KOPT-K1 (cell line): ENCODE data around the gene GAL3ST2.
"Not testable (repeated sequence)": the region's sequence is repeated elsewhere in the genome, so short reads cannot be mapped to it uniquely, and the experiment has no call there.

Experiments
- H3K27ac ChIP-seq: fragments of 200-600 bp; sonication (generic); 2 replicates; pipeline ENCODE4 v1.5.1; 2016; ENCODE audit warnings: antibody characterized with exemption, mild to moderate bottlenecking, low read depth, low read length; ENCODE audit not compliant: poor library complexity, severe bottlenecking
- H3K36me3 ChIP-seq: fragments of 200-600 bp; sonication (generic); 2 replicates; pipeline ENCODE4 v1.5.1; 2017; ENCODE audit warnings: antibody characterized with exemption, mild to moderate bottlenecking, low read length, moderate library complexity; ENCODE audit not compliant: insufficient read depth
- H3K9me3 ChIP-seq: fragments of 200-600 bp; sonication (generic); 2 replicates; pipeline ENCODE4 v1.5.1; 2017; ENCODE audit warnings: antibody characterized with exemption, low read length, mild to moderate bottlenecking; ENCODE audit not compliant: insufficient read depth, poor library complexity, severe bottlenecking

Gene GAL3ST2

DNA sequence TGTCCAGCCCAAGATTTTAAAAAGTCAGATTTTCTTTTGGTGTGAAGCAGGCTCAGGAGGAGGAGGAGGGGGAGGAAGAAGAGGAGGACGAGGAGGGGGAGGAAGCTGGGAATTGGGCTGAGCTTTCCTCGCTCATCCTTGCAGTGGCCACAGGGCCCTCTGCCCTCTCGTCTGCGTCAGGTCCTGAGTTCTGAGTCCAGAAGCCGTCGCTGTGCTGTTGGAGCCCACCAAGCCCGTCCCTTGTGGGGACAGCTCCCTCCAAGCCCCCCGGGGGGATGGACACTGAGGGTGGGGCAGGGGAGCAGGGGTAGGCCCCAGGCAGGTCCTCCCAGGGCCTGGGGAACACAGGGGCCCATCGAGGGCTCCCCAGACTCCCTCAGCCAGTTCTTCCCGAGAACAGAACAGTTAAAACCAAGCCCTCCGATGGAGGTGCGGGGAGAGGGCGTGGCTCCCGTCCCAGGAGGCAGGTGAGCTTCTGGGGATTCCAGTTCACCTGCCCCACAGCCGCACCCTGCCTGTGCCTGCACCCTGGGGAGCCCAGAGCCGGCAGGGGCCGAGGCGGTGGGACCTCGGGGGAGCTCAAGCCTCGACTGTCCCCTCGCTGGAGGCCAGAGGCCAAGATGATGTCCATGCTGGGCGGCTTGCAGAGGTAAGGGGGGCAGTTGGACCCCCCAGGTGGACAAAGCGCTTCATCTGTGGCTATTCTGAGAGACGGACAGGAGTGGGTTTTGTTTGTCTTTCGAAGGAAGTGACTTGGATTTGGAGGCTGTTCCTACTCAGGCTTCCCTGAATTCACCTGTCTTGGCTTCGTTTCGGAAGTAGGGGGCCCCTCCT lies at the start of gene GAL3ST2:
Gene GAL3ST2, plus strand, starts transcription at position 487 of the 834 bp plus-strand sequence. Its CDS starts 134 bp downstream, at position 621.
- H3K36me3 ChIP-seq = no peaks in the 10 kb centered on the region
- H3K27ac ChIP-seq = no peak within 1 kb of the TSS
- peaks cover 13% of the 10 kb centered on the region for H3K9me3 ChIP-seq

DNA sequence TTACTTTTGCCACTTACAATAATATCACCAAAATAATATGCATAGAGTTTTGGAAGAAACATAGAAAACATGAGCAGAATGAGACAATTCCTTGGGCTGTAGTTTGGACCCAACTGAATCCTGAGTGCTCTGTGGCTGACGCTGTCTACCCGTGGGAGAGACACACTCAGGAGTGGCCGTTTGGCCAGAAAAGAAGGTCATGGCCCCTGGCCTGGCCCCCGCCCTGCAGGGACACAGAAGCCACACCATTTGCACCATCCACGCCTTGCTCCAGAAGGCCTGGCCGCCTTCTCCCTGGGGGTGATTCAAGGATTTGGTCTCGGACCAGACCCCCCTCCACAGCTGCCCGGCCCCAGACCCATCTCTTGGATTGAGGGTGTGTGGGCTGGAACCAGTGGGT lies 48.6 kb upstream of the GAL3ST2 start:
- Histone ChIP-seq H3K36me3 (peaks cover 42% of the 10 kb centered on the region), H3K9me3 (no peaks in the 10 kb centered on the region), H3K27ac (peak overlapping the region; percentile 40)

DNA sequence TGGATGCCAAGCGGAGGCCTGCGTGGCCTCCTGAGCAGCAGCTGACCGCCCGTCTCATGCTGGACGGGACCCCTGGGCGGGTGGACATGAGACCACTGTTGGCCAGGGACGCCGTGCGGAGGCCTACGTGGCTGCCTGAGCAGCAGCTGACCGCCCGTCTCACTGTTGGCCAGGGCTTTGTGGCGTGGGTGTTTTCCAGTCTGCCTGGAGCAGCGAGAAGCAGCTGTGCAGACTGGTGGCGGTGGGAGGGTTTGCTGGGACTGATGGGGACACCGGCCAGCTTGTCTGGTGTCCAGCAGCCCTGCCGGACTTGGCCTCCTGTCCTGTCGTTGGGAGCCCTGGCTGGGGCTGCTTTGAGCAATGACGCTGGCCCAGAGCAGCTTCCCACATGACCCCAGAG lies 48.0 kb upstream of the GAL3ST2 start:
- H3K9me3 ChIP-seq = no peaks in the 10 kb centered on the region
- H3K36me3 ChIP-seq = peaks cover 35% of the 10 kb centered on the region
- H3K27ac ChIP-seq = peak overlapping the region; percentile 40

DNA sequence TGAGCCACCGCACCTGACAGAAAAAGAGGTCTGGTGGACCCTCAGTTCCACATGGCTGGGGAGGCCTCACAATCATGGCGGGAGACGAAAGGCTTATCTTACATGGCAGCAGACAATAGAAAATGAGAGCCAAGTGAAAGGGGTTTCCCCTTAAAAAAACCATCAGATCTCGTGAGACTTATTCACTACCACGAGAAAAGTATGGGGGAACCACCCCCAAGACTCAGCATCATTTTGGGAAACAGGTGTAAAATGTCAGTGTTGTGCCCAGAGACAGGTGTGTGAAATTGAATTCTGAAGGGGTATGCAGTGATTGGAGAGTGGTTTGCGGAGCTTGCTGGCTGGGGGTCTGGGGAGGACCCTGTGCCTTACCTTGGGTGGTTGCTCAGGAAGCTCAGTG lies 46.8 kb upstream of the GAL3ST2 start:
- Histone ChIP-seq H3K36me3 (peaks cover 26% of the 10 kb centered on the region), H3K9me3 (no peaks in the 10 kb centered on the region), H3K27ac (peak overlapping the region; percentile 96)

DNA sequence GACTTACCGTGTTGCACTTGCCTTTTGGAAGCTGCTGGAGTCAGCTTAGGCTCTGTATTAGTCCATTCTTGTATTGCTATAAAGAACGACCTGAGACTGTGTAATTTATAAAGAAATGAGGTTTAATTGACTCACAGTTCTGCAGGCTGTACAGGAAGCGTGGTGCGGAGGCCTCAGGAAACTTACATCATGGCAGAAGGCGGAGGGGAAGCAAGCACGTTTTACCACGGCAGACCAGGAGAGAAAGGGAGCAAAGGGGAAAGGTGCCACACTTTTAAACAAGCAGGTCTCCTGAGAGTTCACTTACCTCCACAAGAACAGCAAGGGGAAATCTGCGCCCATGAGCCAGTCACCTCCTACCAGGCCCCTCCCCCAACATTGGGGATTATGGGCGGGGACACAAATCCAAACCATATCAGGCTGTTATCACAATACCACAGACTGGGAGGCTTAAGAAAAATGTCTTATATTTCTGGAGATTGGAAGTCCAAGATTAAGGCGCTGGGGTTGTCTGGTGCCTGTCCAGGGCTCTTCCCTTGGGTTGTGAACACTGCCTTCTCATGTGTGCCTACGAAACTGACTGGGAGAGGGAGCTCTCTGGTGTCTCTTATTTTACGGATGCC lies 45.8 kb upstream of the GAL3ST2 start:
- Histone ChIP-seq H3K9me3 (no peaks in the 10 kb centered on the region), H3K36me3 (peaks cover 17% of the 10 kb centered on the region), H3K27ac (peak overlapping the region; percentile 96)

DNA sequence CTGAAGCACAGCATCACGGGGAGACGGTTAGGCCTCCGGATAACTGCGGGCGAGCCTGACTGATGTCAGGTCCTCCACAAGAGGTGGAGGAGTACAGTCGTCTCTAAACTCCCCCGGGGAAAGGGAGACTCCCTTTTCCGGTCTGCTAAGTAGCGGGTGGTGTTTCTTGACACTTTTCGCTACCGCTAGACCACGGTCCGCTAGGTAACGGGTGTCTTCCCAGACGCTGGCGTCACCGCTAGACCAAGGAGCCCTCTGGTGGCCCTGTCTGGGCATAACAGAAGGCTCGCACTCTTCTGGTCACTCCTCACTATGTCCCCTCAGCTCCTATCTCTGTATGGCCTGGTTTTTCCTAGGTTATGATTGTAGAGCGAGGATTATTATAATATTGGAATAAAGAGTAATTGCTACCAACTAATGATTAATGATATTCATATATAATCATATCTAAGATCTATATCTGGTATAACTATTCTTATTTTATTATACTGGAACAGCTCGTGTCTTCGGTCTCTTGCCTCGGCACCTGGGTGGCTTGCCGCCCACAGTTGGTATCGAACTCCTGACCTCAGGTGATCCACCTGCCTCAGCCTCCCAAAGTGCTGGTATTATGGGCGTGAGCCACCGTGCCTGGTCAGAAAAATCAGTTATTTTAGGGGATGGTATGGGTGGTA lies 44.0 kb upstream of the GAL3ST2 start:
- H3K27ac ChIP-seq = peak overlapping the region; percentile 96
- H3K9me3 ChIP-seq, H3K36me3 ChIP-seq: not testable (repeated sequence)

DNA sequence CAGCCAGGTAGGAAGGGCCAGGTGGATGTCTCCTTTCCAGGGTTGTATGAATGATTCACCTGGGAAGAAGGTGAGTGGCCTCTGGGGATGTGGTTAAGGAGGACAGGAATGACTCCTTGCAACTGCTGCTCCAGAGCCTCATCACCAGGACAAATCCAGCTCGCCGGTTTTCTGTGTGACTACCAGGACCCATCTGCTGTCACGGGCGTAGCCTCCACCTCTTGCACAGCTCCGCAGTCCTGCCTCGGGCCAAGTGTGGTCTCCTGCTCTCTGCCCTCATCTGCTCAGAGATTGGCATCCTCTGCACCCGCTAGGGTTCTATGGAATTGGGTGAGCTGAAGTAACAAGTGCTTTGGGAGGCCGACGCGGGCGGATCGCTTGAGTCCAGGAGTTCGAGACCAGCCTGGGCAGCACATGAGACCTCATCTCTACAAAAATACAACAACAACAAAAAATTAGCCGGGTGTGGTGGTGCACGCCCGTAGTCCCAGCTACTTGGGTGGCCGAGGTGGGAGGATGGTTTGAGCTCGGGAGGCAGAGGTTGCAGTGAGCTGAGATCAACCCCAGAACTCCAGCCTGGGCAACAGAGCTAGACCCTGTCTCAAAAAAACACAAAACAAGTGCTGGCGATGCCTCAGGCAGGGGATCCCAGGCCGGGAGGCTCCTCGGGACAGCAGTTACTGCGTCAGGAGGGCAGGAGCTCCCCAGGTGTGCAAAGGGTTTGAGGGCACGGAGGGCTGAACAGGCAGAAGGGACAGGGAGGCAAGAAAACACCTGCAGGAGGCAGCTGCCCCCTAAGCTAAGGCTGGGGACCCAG lies 43.0 kb upstream of the GAL3ST2 start:
- Histone ChIP-seq H3K9me3 (no peaks in the 10 kb centered on the region), H3K27ac (peak overlapping the region; percentile 96)

DNA sequence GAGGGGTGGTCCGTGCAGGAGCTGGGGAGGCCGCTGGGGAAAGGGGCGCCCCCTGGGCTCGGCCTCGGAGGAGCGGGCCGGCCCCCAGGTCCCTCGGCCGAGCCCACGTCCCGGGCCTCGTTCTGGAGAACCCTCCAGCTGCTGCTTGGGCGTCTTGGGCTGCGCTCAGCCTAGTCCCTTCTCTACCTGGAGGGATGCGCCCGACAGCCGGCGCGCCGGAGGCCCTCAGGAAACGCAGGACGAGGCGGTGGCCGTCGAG lies 42.5 kb upstream of the GAL3ST2 start:
- Histone ChIP-seq H3K36me3 (peaks cover 11% of the 10 kb centered on the region; the same call in 1 of the 2 replicates), H3K9me3 (no peaks in the 10 kb centered on the region), H3K27ac (peak overlapping the region; percentile 96)

More for the DNA sequence above, 43.0 kb upstream of the GAL3ST2 start:
- H3K36me3 ChIP-seq = peaks cover 8% of the 10 kb centered on the region; the same call in 1 of the 2 replicates

DNA sequence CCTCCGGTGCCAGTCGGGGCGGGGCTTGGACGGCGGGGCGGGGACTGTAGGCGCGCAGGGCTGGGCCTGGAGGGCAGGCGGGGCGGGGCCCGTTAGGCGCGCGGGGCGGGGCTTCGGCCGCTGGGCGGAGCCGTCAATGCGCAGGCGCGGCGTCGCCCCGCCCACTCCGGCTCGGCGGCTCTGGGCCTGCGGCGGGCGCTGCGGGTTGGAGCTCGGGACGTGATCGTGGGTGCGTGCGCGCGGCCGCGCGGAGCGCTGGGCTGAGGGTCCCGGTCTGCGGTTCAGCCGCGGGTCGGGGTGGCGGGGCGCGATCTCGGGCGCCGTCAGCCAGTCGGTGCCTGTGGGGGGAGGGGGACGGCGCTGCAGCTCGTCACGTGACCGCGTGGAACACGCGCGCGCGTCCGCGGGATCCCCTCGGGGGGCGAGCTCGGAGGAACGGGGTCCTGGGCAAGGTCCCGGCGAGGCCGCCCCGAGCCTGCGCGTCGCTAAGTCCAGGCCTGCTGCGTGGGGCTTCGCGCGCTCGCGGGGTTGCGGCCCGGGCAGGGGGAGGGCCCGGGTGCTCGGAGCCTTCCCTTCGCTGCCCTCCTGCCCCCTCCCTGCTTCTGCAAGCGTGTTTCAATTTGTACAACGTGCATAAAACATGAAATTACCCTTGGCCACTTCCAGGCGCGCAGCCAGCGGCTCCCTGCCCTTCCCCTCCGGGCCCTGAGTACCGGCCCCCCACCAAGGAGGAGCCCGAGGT lies 42.0 kb upstream of the GAL3ST2 start, which contains the start of gene D2HGDH:
Gene D2HGDH, plus strand, starts transcription at position 164 of the 742 bp plus-strand sequence. CDS start 595 bp downstream, outside the sequence.
- H3K27ac ChIP-seq = peak within 1 kb of the TSS; percentile 96
- H3K36me3 ChIP-seq = peaks cover 11% of the 10 kb centered on the region; the same call in 1 of the 2 replicates

DNA sequence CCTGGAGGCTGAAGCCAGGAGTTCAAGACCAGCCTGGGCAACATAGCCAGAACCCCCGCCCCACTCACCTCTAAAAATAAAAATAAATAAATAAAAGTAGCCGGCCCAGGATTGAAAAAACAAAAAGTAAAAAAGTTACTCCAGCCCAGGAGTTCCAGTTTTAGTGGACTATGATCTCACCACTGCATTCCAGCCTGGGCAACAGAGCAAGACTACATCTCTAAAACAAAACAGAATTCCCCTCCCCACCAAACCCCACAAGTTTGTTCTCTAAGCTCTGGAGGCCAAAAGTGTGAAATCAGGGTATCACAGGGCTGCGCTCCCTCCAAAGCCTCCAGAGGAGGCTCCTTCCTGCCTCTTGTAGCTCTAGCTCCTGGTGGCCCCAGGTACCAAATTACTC lies 40.5 kb upstream of the GAL3ST2 start:
- Histone ChIP-seq H3K27ac (no peak overlapping the region), H3K9me3 (no peaks in the 10 kb centered on the region), H3K36me3 (peaks cover 11% of the 10 kb centered on the region; the same call in 1 of the 2 replicates)

More for the DNA sequence above, 42.0 kb upstream of the GAL3ST2 start, which contains the start of gene D2HGDH:
- no peaks in the 10 kb centered on the region for H3K9me3 ChIP-seq

DNA sequence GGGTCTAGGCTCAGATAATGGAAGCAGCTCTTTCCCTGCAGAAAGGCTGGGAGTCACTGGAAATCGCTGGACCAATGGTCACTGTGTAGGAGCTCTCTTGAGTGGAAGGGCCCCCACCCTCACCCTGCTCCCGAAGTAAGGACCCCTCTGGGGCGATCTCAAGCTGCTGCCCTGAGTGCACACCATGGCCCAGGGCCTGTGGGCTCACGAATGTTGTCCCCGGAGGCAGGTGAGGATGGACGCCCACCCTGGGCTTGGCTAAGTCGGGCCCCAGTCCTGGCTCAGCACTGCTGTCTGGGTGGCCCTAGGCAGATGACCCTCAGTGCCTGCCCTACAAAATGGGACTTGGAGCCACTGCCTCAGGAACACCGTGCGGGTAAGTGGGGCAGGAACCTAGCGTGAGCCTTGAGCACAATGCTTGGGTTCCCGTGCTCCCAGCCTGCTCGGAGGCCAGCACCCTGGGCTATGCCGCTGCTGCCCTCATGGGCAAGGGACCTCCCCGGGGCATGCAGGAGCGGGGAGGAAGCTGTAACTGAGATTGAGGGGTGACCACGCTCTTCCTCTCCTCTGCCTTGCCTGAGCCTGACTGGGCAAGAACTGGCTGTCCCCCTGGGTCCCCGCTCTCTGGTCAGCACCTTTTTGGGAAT lies 38.5 kb upstream of the GAL3ST2 start:
- Histone ChIP-seq H3K9me3 (no peaks in the 10 kb centered on the region), H3K36me3 (peaks cover 23% of the 10 kb centered on the region; the same call in 1 of the 2 replicates), H3K27ac (no peak overlapping the region)

DNA sequence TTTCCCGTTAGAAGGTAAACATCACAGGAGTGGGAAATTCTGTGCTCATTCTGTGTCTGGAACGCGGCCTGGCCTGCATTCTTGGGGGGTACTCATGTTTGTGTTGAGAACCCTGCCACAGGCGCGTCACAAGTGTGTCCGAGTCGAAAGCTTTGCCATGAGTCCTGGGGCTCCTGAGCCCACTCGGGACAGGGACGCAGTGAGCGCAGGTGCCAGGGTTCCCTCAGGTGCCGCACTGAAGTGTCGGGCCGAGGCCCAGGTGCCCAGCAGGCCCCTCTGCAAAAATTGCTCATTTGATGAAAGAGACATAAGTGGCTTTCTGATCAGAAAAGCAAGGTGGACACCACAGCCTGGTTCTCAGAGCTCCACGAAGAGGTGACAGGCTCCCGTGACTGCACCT lies 37.4 kb upstream of the GAL3ST2 start:
- Histone ChIP-seq H3K9me3 (no peaks in the 10 kb centered on the region), H3K36me3 (peaks cover 33% of the 10 kb centered on the region), H3K27ac (no peak overlapping the region)

DNA sequence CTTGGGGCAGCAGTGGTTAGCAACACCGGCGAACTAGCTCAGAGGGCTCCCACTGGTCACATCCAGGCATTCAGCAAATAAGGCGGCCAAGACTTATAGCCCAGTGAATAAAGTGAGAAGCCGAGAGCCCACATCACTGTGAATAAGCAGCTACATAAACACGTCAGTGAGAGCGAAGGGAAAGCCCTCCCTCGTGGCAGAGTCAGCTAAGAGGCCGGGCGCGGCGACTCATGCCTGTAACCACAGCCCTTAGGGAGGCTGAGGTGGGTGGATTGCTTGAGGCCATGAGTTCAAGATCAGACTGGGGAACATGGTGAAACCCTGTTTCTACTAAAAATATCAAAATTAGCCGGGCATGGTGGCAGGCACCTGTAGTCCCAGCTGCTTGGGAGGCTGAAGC lies 37.0 kb upstream of the GAL3ST2 start:
- no peaks in the 10 kb centered on the region for H3K9me3 ChIP-seq
- no peak overlapping the region for H3K27ac ChIP-seq
- peaks cover 38% of the 10 kb centered on the region for H3K36me3 ChIP-seq

DNA sequence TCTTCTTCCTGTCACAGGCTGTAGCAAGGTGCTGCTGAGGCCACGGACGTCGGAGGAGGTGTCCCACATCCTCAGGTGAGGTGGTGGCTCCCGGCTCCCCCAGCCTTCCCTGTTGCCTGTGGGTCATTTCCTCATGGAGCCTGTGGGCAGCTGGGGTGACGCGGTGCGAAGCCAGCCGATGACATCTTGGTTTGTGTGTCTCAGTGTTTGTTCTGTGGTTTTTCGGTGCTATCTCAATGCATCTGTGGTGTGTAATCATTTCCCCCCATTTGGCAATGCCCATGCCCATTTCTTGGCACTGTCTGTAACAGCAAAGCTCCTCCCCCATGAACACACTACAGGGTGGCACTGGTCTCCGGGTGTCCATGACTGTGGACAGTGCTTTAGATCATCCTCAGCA lies 35.6 kb upstream of the GAL3ST2 start:
- H3K36me3 ChIP-seq = peaks cover 51% of the 10 kb centered on the region
- no peak overlapping the region for H3K27ac ChIP-seq
- no peaks in the 10 kb centered on the region for H3K9me3 ChIP-seq
